ENCODE data around the gene HPS1.

DNA sequence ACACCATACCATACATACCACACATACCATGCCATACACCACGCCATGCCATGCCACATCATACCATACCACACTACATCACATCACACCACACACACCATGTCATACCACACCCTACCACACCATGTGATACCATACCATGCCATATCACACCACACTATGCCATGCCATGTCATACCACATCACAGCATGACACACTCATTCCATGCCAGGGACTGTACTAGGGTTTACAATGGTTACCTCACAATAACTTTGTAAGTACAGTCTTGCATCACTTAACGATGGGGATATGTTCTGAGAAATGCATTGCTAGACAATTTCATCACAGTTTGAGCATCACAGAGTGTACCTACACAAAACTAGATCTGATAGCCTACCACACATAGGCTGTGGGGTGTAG lies 46.3 kb downstream of the HPS1 start:
- TF ChIP-seq, protein P1, sequence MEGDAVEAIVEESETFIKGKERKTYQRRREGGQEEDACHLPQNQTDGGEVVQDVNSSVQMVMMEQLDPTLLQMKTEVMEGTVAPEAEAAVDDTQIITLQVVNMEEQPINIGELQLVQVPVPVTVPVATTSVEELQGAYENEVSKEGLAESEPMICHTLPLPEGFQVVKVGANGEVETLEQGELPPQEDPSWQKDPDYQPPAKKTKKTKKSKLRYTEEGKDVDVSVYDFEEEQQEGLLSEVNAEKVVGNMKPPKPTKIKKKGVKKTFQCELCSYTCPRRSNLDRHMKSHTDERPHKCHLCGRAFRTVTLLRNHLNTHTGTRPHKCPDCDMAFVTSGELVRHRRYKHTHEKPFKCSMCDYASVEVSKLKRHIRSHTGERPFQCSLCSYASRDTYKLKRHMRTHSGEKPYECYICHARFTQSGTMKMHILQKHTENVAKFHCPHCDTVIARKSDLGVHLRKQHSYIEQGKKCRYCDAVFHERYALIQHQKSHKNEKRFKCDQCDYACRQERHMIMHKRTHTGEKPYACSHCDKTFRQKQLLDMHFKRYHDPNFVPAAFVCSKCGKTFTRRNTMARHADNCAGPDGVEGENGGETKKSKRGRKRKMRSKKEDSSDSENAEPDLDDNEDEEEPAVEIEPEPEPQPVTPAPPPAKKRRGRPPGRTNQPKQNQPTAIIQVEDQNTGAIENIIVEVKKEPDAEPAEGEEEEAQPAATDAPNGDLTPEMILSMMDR (IDR thresholded peaks at IDR 0.05; ENCODE audit: insufficient read depth, low read depth, low read length), result no peak
- TF ChIP-seq EZH2 (IDR thresholded peaks at IDR 0.05; ENCODE audit: insufficient read depth, low read length), result no peak
